Upper lobe of left lung (tissue), 4 donors: Measurements from ENCODE around the gene EFNA5.

Experiments used
- CTCF ChIP-seq, 6 experiments: fragments of 450-650 bp in 4 of 6; fragments of 200-600 bp in 2 of 6; sonication (generic) in 2 of 6; IDR thresholded peaks; one replicate each; pipeline ENCODE4 v1.5.1; 2016 to 2019; ENCODE audit warnings: antibody characterized with exemption in 6 of 6
- POLR2AphosphoS5 ChIP-seq, 2 donors: sonication (generic); formaldehyde crosslinking; IDR thresholded peaks; one replicate each; pipeline ENCODE4 v1.5.1; 2017; ENCODE audit warnings: antibody characterized with exemption in 2 of 2

- TF ChIP-seq CTCF (IDR thresholded peaks at IDR 0.05) = no peak
- no peak for TF ChIP-seq POLR2AphosphoS5 (IDR thresholded peaks at IDR 0.05)
Observed at GRCh38 chr5:107673039-107673367, 2.3 kb upstream of the EFNA5 start.
